Coronary artery (tissue), 2 donors: Measurements from ENCODE around the gene HSPB3.
"Not testable (repeated sequence)": the region's sequence is repeated elsewhere in the genome, so short reads cannot be mapped to it uniquely, and the experiment has no call there.

ENCODE experiments used
- DNase-seq: peaks from one replicate; pipeline ENCODE4 v3.0.0-alpha.2; 2017; ENCODE audit warnings: low spot score
- H3K27ac ChIP-seq, 2 donors: fragments of 200-600 bp; sonication (generic); one replicate each; pipeline ENCODE4 v1.5.1; 2016 to 2019
- H3K4me3 ChIP-seq: fragments of 200-600 bp; sonication (generic); 2 replicates; pipeline ENCODE4 v1.5.1; 2016; ENCODE audit warnings: mild to moderate bottlenecking, moderate library complexity
- CTCF ChIP-seq: fragments of 200-600 bp; sonication (generic); IDR thresholded peaks from one replicate; pipeline ENCODE4 v1.5.1; 2019; ENCODE audit warnings: antibody characterized with exemption

HSPB3 gene

GRCh38 chr5:54421976-54422375 lies 33.5 kb upstream of the HSPB3 start:
- DNase-seq: no peak
- TF ChIP-seq CTCF: no peak
- Histone ChIP-seq H3K27ac (no peak overlapping the region), H3K4me3 (no peak overlapping the region)

GRCh38 chr5:54425258-54425657 lies 30.2 kb upstream of the HSPB3 start:
- DNase-seq: no peak
- no peak overlapping the region for H3K4me3 ChIP-seq
- H3K27ac ChIP-seq: no peak overlapping the region
- no peak for TF ChIP-seq CTCF

- no peak for DNase-seq
- no peak for TF ChIP-seq CTCF
- Histone ChIP-seq H3K27ac (no peak overlapping the region), H3K4me3 (no peak overlapping the region)
These were observed 29.3 kb upstream of the HSPB3 start for GRCh38 chr5:54426209-54426608.

GRCh38 chr5:54434650-54435049 lies 20.8 kb upstream of the HSPB3 start:
- H3K4me3 ChIP-seq, H3K27ac ChIP-seq, DNase-seq: not testable (repeated sequence)

GRCh38 chr5:54438620-54439389 lies 16.7 kb upstream of the HSPB3 start:
- Histone ChIP-seq H3K4me3 (no peak overlapping the region), H3K27ac (no peak overlapping the region)
- DNase-seq: no peak
- TF ChIP-seq CTCF: no peak

GRCh38 chr5:54440456-54440893 lies 15.0 kb upstream of the HSPB3 start:
- no peak for DNase-seq
- no peak overlapping the region for H3K4me3 ChIP-seq
- no peak overlapping the region for H3K27ac ChIP-seq
- TF ChIP-seq CTCF: no peak

- TF ChIP-seq CTCF: no peak
These were observed 13.2 kb upstream of the HSPB3 start for GRCh38 chr5:54442271-54442670.

More at GRCh38 chr5:54442271-54442670, 13.2 kb upstream of the HSPB3 start:
- no peak for DNase-seq
- Histone ChIP-seq H3K27ac (no peak overlapping the region), H3K4me3 (no peak overlapping the region)
